ENCODE measurements around the gene TTC6.

TTC6 gene

DNA sequence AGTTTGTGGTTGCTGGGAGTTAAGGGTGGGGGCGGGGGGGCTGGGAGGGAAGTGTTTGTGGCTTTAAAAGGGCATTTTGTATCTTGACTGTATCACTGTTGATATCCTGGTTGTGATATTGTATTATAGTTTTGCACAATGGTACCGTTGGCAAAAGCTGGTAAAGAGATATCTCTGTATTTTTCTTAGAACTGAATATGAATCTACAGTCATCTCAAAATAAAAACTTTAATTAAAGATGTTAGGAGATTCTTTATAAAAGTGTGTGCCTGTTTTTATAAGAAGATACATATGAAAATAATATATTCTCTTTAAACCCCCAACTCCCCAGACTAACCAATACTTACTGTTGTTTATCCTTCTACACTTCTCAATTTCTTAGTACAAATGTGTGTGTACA is 43.2 kb downstream of the TTC6 start:
- Histone ChIP-seq H3K9me3 (no peaks in the 10 kb centered on the region), H3K4me1 (ENCODE audit: control insufficient read depth in 1 of 2, insufficient read depth in 1 of 2, low read depth in 1 of 2, low read length in 1 of 2) (no peaks in the 10 kb centered on the region), H3K36me3 (no peaks in the 10 kb centered on the region), H3K4me3 (ENCODE audit: low read depth in 1 of 2, low read length in 1 of 2) (no peak overlapping the region), H3K27me3 (no peaks in the 10 kb centered on the region), H3K27ac (no peak overlapping the region)
- TF ChIP-seq, protein P1, sequence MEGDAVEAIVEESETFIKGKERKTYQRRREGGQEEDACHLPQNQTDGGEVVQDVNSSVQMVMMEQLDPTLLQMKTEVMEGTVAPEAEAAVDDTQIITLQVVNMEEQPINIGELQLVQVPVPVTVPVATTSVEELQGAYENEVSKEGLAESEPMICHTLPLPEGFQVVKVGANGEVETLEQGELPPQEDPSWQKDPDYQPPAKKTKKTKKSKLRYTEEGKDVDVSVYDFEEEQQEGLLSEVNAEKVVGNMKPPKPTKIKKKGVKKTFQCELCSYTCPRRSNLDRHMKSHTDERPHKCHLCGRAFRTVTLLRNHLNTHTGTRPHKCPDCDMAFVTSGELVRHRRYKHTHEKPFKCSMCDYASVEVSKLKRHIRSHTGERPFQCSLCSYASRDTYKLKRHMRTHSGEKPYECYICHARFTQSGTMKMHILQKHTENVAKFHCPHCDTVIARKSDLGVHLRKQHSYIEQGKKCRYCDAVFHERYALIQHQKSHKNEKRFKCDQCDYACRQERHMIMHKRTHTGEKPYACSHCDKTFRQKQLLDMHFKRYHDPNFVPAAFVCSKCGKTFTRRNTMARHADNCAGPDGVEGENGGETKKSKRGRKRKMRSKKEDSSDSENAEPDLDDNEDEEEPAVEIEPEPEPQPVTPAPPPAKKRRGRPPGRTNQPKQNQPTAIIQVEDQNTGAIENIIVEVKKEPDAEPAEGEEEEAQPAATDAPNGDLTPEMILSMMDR (IDR thresholded peaks at IDR 0.05), result no peak

DNA sequence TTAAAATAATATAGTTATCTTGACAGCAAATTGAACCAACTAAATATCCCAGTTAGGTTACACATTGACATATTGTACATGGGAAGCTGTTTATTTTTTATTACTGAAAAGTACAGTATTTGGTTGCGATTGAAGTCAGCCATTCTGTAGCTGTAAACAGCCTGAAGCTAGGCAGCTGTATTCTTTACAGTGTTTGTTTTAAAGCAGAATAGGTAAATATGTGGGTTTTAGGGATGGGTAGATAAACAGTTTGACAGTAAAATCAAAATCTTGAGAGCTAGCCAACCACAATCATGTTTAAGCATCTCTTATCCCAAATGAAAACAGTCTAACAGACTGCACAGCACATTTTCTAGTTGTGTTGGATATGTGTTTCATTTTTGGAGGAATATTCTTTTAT is 45.7 kb downstream of the TTC6 start:
- Histone ChIP-seq H3K27ac (no peak overlapping the region), H3K27me3 (no peaks in the 10 kb centered on the region), H3K9me3 (no peaks in the 10 kb centered on the region), H3K4me1 (ENCODE audit: control insufficient read depth in 1 of 2, insufficient read depth in 1 of 2, low read depth in 1 of 2, low read length in 1 of 2) (no peaks in the 10 kb centered on the region), H3K36me3 (no peaks in the 10 kb centered on the region), H3K4me3 (ENCODE audit: low read depth in 1 of 2, low read length in 1 of 2) (no peak overlapping the region)
- TF ChIP-seq, protein P1 (IDR thresholded peaks at IDR 0.05), result no peak

DNA sequence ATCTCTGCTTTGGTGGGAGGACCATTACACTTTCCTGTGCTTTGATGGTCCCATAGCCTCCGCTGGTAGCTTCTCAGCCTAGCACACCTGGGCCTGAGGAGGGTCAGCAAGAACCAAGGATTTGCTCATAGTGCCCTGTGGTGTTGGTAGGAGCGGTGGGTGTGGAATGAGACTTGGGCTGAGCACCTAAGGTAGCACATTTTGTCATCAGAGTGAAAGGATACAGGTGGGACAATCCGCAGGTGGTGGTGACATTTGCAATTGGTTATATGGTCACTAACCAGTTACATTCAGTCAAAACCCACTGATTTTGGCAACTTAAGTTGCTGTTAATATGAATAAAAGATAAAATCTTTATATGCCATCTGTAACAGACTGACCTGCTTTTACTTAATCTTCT is 46.7 kb downstream of the TTC6 start:
- Histone ChIP-seq H3K9me3 (no peaks in the 10 kb centered on the region), H3K4me1 (ENCODE audit: control insufficient read depth in 1 of 2, insufficient read depth in 1 of 2, low read depth in 1 of 2, low read length in 1 of 2) (no peaks in the 10 kb centered on the region), H3K4me3 (ENCODE audit: low read depth in 1 of 2, low read length in 1 of 2) (no peak overlapping the region), H3K27me3 (no peaks in the 10 kb centered on the region), H3K36me3 (no peaks in the 10 kb centered on the region), H3K27ac (no peak overlapping the region)
- TF ChIP-seq, protein P1 (IDR thresholded peaks at IDR 0.05), result no peak

DNA sequence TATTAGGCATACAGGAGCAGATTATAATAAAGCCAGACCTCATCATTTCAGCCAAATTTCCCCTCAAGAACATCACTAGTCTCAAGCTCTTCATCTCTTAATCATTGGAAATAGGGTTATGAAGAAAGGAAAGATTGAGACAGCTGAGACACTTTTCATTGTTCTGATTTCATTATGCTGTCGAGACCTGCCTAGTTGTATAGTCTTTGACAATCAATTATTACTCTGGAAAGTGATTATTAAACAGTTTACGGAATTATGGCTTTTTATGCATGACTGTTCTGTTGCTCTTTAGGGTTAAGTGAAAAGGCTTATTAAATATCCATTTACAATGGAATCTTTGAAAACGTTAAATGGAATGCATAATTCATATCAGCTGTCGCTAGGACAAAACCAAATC is 48.3 kb downstream of the TTC6 start:
- no peak overlapping the region for H3K27ac ChIP-seq
- no peaks in the 10 kb centered on the region for H3K4me1 ChIP-seq (ENCODE audit: control insufficient read depth in 1 of 2, insufficient read depth in 1 of 2, low read depth in 1 of 2, low read length in 1 of 2)
- TF ChIP-seq, protein P1 (IDR thresholded peaks at IDR 0.05), result no peak
- H3K9me3 ChIP-seq, result no peaks in the 10 kb centered on the region
- H3K27me3 ChIP-seq, result no peaks in the 10 kb centered on the region
- no peaks in the 10 kb centered on the region for H3K36me3 ChIP-seq
- no peak overlapping the region for H3K4me3 ChIP-seq (ENCODE audit: low read depth in 1 of 2, low read length in 1 of 2)
